ENCODE data around the gene ACCS.
A peak's percentile ranks its signal among the peaks of the same experiment; 100 is the strongest.

ACCS gene

GRCh38 chr11:44090539-44090938 is 24.5 kb downstream of the ACCS start:
- no peak for DNase-seq (ENCODE audit: low spot score)

- peak; percentile 79 for DNase-seq (ENCODE audit: low spot score)
These were observed 28.3 kb downstream of the ACCS start for GRCh38 chr11:44094260-44094868.

- DNase-seq (ENCODE audit: low spot score) = peak; percentile 88
These were observed 29.7 kb downstream of the ACCS start, which contains the start of gene EXT2 for GRCh38 chr11:44095506-44096359. Gene EXT2, plus strand, starts transcription at chr11:44095678. Its CDS starts 12,035 bp downstream, at chr11:44107713.

GRCh38 chr11:44096360-44097185 is 30.5 kb downstream of the ACCS start:
- DNase-seq (ENCODE audit: low spot score) = peak; percentile 26

GRCh38 chr11:44097821-44098220 is 31.8 kb downstream of the ACCS start:
- no peak for DNase-seq (ENCODE audit: low spot score)

- DNase-seq (ENCODE audit: low spot score) = no peak
These were observed 35.0 kb downstream of the ACCS start for GRCh38 chr11:44101098-44101497.

GRCh38 chr11:44104481-44105294 is 38.6 kb downstream of the ACCS start:
- no peak for DNase-seq (ENCODE audit: low spot score)

GRCh38 chr11:44108260-44108659 is 42.2 kb downstream of the ACCS start:
- no peak for DNase-seq (ENCODE audit: low spot score)

GRCh38 chr11:44110231-44110679 is 44.2 kb downstream of the ACCS start:
- peak; percentile 56 for DNase-seq (ENCODE audit: low spot score)

- no peak for DNase-seq (ENCODE audit: low spot score)
These were observed 46.2 kb downstream of the ACCS start for GRCh38 chr11:44112091-44112821.

GRCh38 chr11:44113018-44113417 is 46.9 kb downstream of the ACCS start:
- no peak for DNase-seq (ENCODE audit: low spot score)

- no peak for DNase-seq (ENCODE audit: low spot score)
These were observed 47.5 kb downstream of the ACCS start for GRCh38 chr11:44113572-44113971.

GRCh38 chr11:44116234-44116830 is 50.3 kb downstream of the ACCS start:
- DNase-seq (ENCODE audit: low spot score) = no peak

- DNase-seq (ENCODE audit: low spot score) = no peak
These were observed 54.1 kb downstream of the ACCS start for GRCh38 chr11:44120169-44120568.

GRCh38 chr11:44125598-44125997 is 59.5 kb downstream of the ACCS start:
- no peak for DNase-seq (ENCODE audit: low spot score)

- no peak for DNase-seq (ENCODE audit: low spot score)
These were observed 60.2 kb downstream of the ACCS start for GRCh38 chr11:44126304-44126703.

- no peak for DNase-seq (ENCODE audit: low spot score)
These were observed 61.1 kb downstream of the ACCS start for GRCh38 chr11:44127130-44127529.

- DNase-seq (ENCODE audit: low spot score) = no peak
These were observed 62.7 kb downstream of the ACCS start for GRCh38 chr11:44128729-44129128.

- no peak for DNase-seq (ENCODE audit: low spot score)
These were observed 64.7 kb downstream of the ACCS start for GRCh38 chr11:44130751-44131150.

- peak; percentile 15 for DNase-seq (ENCODE audit: low spot score)
These were observed 67.4 kb downstream of the ACCS start for GRCh38 chr11:44133335-44133946.
